IPS-NIHi7 (cell line): ENCODE data around the gene ANKS3.

Source experiments
- DNase-seq: peaks from one replicate; pipeline ENCODE4 v3.0.0; 2012; ENCODE audit warnings: mixed read lengths; ENCODE audit errors: extremely low spot score

Gene ANKS3

GRCh38 chr16:4696172-4696904 lies 37.7 kb downstream of the ANKS3 start:
- DNase-seq, result no peak

DNA sequence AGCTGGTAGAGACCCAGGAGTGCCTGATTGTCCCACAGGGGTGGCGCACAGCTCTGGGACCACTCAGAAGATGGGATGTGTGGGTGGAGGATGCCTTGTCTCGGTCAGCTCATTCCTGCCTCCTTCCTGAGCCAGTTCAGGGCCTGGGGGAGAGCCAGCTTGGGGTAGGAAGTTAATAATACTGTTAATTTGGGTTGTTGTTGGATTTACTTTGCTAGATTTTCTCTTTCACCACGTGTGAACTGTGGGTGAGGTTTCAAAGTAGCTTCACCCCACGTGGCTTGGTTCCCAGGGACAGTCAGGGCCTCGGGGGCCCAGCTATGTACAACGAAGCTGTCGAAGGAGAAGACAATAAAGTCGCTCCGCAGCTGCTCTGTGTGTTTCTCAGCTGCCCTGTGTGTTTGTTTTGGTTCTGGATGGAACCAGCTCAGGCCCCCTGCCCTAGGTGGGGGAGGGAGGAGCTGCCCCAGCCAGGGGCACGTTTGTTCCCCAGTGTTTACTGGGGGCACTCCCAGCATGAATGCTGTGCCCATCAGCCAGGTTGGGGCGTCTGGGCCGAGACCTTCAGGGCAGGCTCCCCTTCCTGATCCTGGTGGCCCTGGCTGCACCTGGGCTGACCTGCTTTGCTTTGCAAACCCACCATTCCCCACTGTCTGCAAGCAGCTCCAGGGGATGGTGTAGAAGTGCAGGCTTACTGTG lies 38.4 kb downstream of the ANKS3 start:
- no peak for DNase-seq

DNA sequence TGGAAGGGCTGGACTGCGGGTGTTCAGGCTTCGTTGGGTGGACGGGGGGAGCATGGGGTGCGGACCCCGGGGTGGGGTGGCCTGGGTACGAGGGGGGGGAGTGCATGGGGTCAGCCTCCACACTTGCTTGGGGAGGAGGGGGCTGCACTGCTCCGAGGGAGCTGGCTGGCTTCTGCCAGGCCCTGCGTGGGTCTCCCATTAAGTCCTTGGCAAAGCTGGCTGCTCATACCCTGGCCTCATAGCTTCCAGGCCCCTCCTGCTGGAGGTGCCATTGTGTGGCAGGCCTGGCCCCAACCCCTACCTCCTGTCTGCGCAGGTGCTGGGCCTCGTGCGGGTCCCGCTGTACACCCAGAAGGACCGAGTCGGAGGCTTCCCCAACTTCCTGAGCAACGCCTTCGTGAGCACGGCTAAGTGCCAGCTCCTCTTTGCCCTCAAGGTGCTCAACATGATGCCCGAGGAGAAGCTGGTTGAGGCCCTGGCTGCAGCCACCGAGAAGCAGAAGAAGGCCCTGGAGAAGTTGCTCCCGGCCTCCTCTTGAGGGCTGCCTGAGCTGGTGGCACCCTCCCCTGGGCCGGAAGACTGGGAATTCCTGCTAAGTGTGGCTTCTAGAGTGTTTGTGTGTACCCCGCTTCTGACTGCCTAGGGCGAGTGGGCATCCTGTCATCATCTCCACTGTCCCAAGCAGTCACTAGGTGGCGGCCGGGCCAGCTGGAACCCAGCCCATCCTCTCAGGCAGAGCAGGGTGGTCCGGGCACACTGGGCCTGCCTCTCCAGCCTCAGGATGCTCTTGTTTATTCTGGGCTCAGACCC lies 39.2 kb downstream of the ANKS3 start:
- no peak for DNase-seq

DNA sequence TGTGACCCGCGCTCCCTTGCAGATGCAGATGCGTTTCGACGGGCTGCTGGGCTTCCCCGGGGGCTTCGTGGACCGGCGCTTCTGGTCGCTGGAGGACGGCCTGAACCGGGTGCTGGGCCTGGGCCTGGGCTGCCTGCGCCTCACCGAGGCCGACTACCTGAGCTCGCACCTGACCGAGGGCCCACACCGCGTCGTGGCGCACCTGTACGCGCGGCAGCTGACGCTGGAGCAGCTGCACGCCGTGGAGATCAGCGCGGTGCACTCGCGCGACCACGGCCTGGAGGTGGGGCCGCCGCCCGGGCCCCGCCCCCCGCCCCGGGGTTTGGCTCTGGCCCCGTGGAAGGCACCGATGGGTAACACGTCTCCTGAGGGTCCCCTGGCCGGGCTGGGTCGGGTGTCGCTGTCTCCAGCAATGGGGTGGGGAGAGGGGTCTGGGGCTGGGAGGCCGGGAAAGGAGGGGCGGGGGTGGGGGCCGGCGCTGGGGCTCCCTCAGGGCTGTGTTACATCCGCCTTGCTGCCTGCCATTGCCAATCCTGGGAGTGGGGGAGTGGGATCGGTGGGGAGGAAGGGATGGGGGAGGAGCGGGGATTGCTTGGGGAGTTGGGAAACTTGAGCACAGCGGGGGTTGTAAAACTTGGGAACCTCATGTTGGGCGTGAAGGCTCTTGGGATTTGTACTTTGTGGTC lies 40.0 kb downstream of the ANKS3 start:
- DNase-seq, result peak; percentile 60

DNA sequence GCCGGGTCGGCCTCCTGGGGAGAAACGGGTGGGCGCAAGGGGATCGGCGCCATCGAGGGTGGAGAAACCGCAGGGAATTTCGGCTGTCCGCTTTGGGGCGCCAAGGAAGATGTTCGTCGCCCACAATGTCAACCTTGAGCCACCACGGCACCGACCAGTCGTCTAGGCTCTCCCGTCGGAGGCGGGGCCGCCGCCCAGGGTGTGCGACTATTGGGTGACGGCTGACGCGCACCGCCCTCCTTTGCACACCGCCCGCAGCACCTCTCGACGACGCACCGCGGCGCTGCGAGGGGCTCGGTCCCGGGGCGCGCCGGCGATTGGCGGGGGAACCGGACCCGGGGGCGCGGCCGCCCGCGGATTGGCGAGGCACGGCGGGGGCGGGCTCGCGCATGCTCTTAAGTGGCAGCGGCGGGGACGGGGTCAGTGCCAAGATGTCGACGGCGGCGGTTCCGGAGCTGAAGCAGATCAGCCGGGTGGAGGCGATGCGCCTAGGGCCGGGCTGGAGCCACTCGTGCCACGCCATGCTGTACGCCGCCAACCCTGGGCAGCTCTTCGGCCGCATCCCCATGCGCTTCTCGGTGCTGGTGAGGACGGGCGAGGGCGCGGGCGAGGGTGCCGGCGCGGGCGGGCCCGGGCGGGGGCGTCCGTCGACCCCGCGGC lies 40.6 kb downstream of the ANKS3 start, which contains the start of gene NUDT16L1:
Gene NUDT16L1, plus strand, starts transcription at position 267 of the 660 bp plus-strand sequence. Its CDS starts 165 bp downstream, at position 432.
- peak; percentile 100 for DNase-seq

- DNase-seq, result no peak
Observed at GRCh38 chr16:4692460-4693295, 41.4 kb downstream of the ANKS3 start.

DNA sequence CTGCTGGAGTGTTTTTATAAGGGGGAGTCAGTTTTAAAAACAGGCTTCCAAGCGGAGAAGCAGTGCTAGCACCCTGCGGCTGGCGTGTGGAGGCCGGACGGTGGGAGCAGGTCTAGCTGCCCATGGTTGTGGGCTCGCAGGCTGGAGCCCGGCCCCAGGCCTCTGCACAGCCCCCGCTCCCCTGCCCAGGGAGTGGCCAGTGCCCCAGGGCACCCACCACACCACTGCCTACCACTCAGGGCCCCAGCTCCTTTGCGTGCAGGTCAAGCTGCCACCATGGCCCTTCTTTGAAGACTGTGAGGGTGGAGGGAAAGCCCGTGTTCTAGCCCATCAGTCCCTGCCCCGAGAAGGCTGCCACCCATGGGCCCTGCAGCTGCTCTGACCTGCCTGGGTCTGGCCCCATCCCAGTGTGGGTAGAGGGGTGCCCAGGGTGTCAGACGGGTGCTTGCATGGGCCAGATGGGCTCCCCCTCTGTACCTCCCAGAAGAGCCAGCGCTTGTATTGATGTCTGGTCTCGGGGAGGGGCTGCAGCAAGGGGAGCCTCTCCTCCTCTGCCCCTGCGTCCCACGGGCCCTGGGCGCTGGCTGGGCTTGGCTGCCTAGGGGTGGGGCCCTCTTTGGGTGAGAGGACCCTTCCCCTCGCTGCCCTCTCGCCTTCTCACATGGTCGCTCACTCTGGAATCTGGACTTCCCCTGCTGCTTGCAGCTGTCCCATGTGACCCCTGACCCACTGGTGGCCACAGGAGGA lies 42.2 kb downstream of the ANKS3 start:
- DNase-seq, result no peak

DNA sequence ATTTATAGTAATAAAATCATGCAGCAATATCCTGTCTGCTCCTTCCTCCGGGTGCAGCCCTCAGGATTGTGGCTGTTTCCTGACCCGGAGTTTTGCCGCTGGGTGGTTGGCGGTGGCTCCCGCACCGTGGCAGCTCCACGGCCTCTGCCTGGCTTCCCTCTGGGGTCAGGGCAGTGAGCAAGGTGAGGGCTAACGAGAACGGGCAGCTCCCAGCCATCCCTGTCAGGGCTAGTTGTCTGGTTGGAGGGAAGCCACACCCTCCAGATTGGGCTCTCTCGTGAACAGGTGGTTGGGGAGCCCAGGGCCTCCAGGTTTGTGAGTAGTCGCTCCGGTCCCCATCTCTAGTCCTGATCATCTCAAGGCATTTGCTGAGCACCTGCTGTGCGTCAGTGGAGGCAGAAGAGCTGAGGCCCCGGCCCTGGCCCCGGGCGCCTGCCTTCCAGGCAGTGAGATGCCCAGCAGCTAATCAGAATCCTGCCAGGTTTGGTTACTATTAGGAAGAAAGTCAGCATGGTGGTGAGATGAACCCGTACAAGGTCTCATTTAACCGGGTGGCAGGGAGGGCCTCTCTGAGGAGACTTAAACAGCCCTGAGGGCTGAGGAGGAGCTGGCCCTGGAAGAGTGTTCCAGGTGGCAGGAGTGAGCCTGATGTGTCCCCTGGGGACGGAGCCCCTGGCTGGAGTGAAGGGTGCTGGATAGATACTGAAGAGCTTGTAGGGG lies 43.0 kb downstream of the ANKS3 start:
- DNase-seq, result no peak

- DNase-seq, result no peak
Observed at GRCh38 chr16:4689864-4690704, 44.0 kb downstream of the ANKS3 start.

- DNase-seq, result no peak
Observed at GRCh38 chr16:4689091-4689671, 44.9 kb downstream of the ANKS3 start.

GRCh38 chr16:4688674-4689045 lies 45.4 kb downstream of the ANKS3 start:
- DNase-seq, result no peak

DNA sequence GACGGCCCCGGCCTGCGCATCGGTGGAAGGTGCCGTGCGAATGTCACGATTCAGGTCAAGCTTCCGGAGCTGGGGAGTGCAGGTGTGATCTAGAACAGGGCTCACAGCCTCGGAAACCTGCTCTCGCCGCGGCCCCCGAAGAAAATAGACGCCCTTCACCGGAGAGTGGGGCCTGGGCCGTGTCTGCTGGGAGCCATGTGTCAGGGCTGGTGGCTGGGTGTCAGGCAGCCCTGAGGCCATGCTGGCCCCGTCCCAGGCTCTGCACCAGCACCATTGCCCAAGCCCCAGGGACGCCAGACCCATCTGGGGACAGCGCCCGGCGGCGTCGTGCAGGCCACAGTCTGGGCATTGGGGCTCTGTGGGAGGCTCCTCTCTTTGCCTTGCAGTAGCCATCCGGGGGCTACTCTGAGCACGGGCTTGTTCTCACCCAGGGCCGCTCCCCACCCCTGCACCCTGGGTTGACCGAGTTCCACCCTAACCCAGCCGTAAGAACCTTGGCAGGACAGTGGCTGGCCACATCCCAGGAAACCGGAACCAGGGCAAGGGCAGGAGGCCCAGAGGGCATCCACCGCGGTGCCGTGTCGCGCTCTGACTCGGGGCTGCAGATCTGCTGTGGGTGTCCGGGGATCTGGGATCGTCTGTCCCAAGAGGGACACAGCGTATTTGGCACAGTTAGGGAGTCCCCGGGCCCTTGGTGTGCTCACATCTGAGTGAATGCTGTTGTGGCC lies 46.0 kb downstream of the ANKS3 start:
- DNase-seq, result no peak

DNA sequence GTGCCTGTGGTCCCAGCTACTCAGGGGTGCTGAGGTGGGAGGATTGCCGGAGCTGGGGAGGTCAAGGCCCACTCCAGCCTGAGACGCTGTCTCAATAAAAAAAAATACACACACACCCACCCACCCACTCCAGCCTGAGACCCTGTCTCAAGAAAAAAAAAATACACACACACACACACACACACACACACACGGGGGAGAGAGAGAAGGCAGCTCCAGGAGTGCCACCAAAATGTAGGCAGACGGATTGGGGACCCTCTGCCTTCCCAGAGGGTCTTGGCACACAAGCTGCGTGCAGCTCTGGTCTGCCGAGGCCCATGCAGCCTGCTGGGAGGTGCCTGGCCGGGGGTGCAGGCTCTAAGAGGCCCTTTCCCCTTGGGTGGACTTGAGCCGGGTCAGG lies 46.7 kb downstream of the ANKS3 start:
- DNase-seq, result no peak

DNA sequence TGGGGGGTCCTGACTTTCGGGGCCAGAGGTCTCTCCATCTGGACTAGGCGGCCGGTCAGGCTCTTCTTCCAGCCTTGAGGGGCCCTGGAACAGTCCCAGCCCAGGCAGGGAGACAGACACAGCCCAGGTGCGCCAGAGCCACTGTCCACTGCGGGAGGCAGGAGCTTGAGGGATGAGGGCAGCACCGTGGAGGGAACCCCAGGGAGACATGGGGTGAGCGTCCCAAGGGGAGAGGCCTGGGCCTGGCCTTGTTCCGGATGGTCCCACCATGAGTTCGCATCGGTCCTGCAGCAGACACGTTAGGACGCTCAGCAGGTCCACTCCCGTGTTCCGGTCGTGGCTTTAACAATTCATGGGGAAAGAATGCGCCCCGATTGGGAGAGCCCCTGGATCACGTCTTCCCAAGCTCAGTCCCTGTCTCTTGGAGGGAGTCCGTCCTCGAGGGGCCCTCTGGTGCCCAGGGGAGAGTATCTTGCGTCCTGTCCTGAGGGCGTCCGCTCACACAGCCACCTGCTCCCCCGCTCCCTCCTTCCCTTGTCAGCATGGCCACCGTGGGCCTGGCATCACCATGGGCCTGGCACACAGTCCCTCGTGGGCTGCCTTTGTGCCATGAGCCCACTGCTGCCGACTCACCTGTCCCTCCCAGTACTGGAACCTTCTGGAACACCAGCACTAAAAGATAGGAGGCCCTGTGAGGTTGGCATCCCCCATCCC lies 47.4 kb downstream of the ANKS3 start:
- DNase-seq, result no peak

GRCh38 chr16:4685776-4686496 lies 48.1 kb downstream of the ANKS3 start:
- no peak for DNase-seq

DNA sequence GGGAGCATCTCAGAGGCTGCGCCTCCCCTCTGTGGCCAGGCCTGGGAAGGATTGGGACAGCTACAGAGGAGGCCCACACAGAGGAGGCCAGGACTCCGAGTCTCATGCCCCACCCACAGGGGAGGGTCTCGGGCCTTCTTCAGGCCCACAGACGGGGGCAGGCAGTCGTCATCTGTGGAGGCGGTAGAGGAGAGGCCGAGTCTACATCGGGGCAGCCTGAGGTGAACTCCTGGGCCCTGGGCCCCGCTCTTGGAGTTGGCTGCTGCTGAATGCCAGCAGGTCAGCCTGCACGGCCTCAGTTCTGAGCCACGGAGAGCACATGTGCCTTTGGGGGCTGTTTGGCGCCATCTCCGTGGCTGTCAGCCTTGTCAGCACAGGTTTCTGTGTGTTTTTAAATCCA lies 48.8 kb downstream of the ANKS3 start:
- no peak for DNase-seq
